GM21367 (cell line): ENCODE results near the gene GCNT4.

Experiments
- ATAC-seq: cut with Tn5 transposase; IDR thresholded peaks from one replicate; pipeline ENCODE4 v1.9.1; 2021; ENCODE audit not compliant: unreplicated experiment

The GCNT4 gene

GRCh38 chr5:75051217-75051751, 1.1 kb downstream of the GCNT4 start:
- ATAC-seq = no peak

GRCh38 chr5:75050415-75050814, 1.9 kb downstream of the GCNT4 start:
- no peak for ATAC-seq

- ATAC-seq = no peak
These were observed 2.7 kb downstream of the GCNT4 start for GRCh38 chr5:75049456-75050351.

DNA sequence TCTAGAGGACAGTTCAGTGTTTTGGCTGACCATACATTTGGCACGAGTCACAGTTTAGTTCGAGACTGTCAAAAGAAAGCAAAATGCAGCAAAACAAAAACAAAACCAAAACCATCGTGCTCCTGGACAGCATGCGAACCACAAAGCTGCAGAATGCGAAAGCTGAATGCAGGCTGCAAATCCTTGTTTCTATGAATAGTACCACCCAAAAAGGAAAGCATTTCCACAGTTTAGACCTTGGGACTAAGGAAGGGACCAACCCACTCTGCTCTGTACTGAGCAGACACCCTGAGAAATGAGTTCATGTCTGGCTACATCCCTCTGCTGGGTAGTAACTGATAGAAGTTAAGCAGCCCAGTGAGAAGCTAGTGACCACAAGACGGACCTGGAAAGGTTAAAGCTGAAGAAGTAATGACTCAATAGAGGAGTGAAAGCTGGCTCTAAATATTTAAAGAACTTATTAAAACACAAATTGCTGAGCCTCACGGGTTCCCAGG, 3.9 kb downstream of the GCNT4 start:
- ATAC-seq = peak; percentile 51

GRCh38 chr5:75047356-75047755, 5.0 kb downstream of the GCNT4 start:
- ATAC-seq = no peak

DNA sequence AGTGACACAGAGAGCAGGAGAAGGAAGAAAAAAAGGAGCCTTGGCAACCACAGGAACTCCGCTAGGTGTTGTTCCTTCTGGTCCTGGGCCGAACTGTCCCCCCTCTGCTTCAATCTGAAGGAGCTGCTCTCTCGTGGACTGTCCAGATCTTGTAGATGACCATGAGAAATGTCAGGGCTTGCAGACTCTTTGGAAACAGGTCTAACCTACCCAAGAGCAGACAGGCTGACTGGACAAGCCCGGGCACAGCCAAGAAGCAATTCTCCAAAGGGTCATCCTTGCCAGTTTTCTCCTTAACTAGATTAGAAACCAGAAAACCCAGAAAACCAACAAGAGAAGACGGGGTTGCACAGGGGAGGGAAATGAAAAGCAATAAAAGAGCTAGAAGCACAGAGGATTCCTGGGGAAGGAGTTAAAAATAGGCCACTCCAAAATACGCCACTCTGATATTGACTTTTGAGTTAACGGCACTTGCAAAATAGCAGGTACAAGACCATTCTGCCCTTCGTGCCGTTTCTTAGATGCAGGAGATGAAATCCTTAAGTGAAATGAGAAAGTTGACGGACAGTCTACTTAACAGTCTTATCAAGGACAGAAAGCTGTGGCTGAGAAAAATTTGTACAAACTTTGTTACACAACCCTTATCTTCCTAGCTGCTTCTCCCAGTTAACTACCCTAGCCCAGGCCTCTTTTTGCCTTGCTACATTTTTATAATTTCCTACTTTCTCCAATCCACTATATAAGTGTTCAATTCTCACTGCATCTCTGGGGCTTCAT, 5.8 kb downstream of the GCNT4 start:
- no peak for ATAC-seq

- ATAC-seq = no peak
These were observed 7.3 kb downstream of the GCNT4 start for GRCh38 chr5:75045071-75045470.

DNA sequence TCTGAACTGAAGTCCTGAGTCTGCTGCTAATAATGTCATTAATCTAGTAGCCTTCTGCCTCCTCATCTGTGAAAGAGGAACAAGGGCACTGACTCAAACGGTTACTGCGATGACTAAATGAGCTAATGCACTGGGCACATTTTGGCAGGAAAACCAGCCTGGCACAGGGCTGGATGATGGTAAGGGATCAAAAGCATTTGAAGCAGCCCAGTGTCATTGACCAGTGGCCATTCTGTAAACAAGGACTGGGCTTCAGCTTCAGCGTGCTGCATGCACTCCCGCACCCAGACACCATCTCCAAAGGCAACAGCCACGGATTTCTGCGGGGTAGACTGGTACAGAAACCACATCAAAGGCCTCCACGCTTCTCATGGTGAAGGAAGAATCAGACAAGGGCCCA, 8.0 kb downstream of the GCNT4 start:
- no peak for ATAC-seq

- no peak for ATAC-seq
These were observed 8.6 kb downstream of the GCNT4 start for GRCh38 chr5:75043633-75044264.

- no peak for ATAC-seq
These were observed 9.8 kb downstream of the GCNT4 start for GRCh38 chr5:75042522-75042921.

DNA sequence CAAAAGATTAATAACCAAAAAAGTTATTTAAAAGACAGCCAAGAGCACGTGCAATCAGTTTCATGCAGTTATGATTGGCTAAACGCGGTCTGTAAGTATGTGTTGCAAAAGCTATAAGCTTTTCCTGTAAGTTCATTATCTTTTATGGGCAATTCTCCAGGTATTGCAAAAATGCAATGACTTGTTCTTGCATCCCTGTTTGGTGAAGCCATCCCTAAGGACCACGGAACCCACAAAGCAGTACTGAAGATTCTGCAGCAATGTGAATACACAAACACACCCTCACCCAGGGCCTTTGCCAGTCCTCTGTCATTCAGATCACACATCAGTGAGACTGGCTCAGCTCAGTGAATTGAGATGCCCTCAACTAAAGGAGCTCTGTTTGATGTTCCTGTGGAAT, 11.4 kb downstream of the GCNT4 start:
- ATAC-seq = no peak

DNA sequence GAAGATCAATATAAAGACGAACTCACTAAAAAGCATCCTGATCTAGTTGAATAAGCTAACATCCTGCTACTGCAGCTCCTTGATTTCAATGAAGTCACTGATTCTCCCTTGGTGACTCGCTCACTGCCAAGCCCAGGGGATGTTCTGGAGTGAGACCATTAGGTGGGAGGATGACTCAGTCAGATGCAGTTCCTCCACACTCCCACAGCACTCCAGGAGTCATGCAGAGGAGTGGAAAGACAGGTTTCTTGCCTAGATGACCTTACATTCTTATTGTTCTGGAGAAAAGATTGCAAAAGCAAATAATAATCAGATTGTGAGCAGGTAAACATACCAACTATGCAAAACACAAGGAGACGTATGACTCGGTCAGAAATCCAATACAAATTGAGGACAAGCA, 15.3 kb downstream of the GCNT4 start:
- ATAC-seq = no peak

GRCh38 chr5:75034137-75034739, 18.1 kb downstream of the GCNT4 start:
- no peak for ATAC-seq

DNA sequence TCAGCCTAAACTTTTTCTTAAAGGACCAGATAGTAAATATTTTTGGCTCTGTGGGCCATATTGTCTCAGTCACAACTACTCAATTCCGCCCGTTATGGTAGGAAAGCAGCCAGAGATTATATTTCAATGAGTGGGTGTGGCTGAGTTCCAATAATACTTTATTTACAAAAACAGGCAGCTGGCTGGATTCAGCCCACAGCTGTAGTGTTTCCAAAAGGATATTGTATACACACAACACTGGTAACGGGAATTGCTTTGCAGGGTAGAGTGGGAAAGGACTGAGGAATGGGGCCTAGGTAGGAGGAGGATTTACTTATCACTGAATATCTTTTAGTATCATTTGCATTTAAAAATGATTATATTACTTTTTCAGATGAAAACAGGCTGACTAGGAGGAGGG, 21.0 kb downstream of the GCNT4 start:
- ATAC-seq = no peak

GRCh38 chr5:75028090-75028489, 24.3 kb downstream of the GCNT4 start:
- ATAC-seq = no peak

- ATAC-seq = no peak
These were observed 28.8 kb downstream of the GCNT4 start for GRCh38 chr5:75023368-75024159.

GRCh38 chr5:75021800-75022199, 30.6 kb downstream of the GCNT4 start:
- no peak for ATAC-seq

GRCh38 chr5:75021219-75021618, 31.1 kb downstream of the GCNT4 start:
- ATAC-seq = no peak

DNA sequence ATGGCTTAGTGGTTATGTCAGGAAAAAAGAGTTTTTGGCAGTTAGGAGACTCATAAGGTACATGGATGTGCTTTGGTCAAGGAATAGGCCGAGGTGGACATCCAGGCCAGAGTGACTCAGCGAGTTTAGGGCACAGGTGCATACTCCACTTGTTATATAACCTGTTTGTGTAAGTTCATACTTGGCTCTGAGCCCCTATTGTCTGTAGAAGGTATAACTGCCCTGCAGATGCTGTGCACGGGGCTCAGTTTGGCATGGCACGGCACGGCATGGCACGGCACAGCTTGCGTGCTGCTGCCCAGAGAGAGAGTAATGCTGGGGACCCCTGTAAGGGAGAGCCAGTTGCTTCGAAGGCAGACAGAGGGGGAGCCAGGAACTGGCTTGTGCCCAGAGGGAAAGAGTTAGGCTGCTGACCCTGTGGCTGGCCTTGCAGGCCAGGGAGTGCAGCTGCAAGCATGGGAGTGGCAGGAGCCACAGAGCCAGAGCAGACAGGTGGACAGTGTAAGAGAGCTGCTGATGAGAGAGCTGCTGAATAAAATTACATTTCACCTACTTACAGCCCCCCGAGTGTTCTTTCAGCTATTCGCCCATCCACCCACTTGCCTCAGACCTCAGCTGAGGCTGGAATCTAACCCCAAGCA, 32.2 kb downstream of the GCNT4 start:
- no peak for ATAC-seq
